GM19025 (cell line): ENCODE measurements around the gene PLD3.

Experiments used
- ATAC-seq: cut with Tn5 transposase; IDR thresholded peaks from one replicate; pipeline ENCODE4 v1.9.1; 2021; ENCODE audit warnings: mild to moderate bottlenecking, low read depth, moderate library complexity; ENCODE audit not compliant: unreplicated experiment

Gene PLD3

DNA sequence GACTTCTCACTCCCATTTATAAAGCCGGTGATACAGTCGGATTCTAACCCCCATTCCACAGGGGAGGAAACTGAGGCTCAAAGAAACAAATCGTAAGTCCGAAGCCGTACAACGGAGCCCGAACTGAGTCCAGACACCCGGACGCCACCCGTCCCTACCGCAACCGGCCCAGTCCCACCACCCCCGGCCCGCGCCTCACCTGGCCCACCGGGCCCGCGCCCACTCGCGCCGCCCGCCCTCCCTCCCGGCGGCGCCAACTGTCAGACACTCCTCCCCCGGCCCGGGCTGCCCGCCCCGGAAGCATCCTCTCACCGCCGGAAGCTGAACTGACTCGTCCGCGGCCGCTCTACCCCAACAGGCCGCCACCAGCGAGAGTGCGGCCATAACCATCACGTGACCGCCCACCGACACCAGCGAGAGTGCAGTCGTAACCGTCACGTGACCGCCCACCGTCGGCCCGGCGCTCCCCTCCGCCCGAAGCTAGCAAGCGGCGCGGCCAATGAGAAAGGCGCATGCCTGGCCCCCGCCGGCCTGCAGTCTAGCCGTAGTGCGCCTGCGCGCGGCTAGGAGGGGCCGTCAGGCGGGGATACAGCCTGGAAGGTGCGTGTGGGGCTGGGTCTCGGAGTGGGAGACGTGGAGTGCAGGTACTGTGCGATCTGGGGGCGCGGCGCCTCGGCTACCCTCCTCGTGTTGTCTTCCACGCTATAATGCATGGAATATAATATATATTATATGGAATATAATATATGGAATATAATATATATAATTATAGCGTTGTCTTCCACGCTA, at the start of gene PLD3, which contains the start of gene C19orf47:
TSS of gene PLD3 (plus strand) at position 571 of the 789 bp plus-strand sequence. CDS start 17,789 bp downstream, outside the sequence.
TSS of gene C19orf47 (minus strand) at position 273 of the 789 bp plus-strand sequence. CDS start 6,540 bp downstream, outside the sequence.
- ATAC-seq = peak; percentile 96

DNA sequence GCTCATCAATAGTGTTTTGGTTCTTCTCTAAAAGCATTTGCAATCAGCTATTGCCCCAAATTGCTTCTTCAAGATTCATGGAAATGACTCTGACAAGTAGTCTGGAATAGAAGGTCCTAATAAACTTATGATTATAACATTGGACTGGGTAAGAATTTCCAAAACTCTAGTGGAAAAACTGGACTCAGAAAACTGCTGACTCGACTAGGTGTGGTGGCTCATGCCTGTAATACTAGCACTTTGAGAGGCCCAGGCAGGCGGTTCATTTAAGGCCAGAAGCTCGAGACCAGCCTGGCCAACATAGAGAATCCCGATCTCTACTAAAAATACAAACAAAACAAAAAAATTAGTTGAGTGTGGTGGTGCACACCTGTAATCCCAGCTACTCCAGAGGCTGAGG, 47.8 kb upstream of the PLD3 start:
- ATAC-seq = no peak

- ATAC-seq = no peak
Observed at GRCh38 chr19:40302224-40303011, 46.1 kb upstream of the PLD3 start.

DNA sequence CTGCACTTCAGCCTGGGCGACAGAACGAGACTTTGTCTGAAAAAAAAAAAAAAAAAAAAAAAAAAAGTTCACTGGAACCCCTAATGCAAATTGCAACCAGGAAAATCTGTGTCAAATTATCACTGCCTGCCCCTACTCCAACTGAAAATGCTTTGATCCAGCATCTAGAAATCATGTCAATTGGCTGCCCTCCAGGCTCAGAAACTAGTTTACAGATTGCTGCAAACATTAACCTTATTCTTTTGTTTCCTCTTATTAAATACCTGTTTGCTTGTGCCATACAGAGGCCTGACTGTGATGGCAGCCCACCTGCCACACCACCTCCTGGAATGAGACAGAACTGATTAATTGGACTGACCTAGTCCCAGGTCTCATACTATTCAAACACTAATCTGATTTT, 44.7 kb upstream of the PLD3 start:
- ATAC-seq = no peak

- no peak for ATAC-seq
Observed at GRCh38 chr19:40304306-40304705, 44.2 kb upstream of the PLD3 start.

DNA sequence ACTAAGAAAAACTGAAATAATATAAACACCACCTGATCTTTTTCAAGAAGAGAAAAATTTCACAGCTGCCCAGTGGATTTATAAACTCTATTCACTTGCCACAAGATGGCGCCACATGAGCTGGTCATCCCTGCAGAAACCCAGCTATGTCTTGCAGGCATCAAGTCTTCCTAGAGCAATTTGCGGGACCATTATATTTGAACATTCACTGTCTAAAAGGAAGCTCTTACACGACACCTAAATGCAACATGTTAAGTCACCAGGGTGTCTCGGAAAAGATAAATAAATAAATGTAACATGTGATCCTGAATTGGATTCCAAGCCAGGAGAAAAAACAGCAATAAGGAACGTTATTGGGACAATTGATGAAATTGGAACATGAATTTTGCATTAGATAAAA, 43.1 kb upstream of the PLD3 start:
- no peak for ATAC-seq

DNA sequence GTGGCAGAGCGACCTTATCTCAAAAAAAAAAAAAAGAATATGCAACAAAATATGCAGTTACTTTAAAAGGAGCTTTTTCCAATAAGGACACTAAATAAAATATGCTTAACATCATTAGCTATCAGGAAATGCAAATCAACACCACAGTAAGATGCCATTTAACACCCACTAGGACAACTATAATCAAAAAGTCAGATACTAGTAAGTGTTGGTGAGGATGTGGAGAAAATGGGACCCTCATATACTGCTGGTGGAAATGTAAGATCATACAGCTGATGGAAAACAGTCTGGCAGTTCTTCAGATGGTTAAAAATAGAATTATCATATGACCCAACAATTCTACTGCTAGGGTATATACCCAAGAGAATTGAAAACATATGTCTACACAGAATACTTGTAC, 38.8 kb upstream of the PLD3 start:
- no peak for ATAC-seq

DNA sequence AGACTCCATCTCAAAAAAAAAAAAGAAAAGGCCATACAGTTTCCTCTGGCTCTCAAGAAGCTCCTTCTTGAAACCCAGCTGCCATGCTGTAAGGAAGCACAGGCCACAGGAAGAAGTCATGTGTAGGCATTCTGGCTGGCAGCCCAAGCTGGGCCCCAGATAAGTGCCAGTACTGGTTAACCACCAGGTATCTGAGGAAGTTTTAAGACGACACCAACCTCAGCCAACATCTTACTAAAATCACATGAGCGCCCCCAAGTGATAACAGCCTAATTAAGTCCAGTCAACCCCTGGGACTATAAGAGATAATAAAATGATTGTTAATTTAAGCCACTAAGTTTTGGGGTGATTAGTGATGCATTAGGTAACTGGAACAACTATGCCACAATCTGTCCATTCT, 36.0 kb upstream of the PLD3 start:
- ATAC-seq = no peak

DNA sequence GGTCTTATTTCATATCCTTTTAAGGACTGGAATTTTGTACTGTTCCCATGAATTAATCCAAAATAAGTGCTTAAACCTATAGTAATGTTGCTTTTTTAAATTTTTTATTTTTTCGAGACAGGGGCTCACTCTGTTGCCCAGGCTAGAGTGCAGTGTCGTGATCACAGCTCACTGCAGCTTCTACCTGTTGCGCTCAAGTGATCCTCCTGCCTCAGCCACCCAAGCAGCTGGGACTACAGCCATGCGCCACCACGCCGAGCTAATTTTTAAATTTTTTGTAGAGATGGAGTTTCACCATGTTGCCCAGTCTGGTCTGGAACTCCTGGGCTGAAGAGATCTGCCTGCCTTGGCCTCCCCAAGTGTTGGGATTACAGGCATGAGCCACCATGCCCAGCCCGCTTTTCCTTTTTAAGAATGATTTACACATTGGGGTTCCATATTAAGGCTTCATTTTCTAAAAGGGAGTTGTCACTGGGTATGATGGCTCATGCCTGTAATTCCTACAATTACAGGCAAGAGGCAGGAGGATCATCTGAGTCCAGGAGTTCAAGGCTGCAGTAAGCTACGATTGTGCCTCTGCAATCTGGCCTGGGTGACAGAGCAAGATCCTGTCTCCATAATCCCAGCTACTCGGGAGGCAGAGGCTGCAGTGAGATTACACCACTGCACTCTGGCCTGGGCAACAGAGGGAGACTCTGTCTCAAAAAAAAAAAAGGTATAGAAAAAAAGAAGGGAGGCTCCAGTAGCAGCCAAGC, 35.1 kb upstream of the PLD3 start:
- ATAC-seq = no peak

DNA sequence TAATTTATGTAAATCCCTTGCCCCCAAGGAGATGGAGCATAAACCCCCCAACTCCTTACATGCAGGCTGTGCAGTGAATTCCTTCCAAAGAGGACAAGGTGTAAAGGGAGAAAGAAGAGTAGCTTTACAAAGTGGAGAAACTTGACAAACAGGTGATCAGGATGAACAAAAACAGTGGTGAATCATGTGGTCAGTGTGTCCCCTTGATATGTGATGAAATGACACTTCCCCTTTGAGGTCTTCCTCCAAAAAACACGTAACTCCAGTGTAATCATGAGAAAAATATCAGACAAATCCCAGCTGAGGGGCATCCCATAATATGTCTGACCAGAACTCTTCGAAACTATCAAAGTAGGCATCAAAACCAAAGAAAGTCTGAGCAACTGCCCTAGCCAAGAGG, 33.8 kb upstream of the PLD3 start:
- ATAC-seq = no peak

- no peak for ATAC-seq
Observed at GRCh38 chr19:40315812-40316470, 32.6 kb upstream of the PLD3 start.

DNA sequence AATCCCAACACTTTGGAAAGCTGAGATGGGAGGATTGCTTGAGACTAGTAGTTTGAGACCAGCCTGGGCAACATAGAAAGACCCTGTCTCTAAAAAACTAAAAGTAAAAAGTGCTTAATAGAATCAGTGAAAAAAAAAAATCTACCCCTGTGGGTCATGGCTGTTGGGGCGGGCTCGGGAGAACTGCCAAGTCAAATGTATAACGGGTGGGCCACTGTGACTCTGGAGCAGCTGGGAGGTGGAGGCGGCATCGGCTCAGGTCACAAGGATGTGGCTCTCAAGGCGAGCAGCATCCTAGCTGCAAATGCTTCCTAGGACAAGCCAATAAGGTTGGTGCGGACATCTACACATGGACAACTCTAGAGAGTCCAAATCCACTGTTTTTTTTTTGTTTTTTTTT, 31.2 kb upstream of the PLD3 start:
- ATAC-seq = no peak

DNA sequence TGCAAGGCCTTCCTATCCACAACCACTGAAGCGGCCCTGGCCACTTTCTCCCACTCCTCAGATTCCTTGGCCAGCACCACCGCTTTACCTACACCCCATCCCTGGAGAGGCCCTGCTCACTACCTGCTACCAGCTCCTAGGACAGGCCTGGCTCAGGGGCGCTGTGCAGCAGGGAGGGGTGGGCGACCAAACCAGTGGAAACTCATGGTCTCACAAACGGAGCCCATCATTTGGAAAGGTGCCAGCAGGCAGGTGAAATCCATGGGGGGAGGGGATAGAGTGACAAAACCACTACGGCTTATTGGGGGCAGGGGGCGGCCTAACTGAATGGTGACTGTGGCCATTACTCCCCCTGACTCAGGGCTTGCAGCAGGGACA, 27.9 kb upstream of the PLD3 start:
- no peak for ATAC-seq

- no peak for ATAC-seq
Observed at GRCh38 chr19:40321076-40321475, 27.4 kb upstream of the PLD3 start.

DNA sequence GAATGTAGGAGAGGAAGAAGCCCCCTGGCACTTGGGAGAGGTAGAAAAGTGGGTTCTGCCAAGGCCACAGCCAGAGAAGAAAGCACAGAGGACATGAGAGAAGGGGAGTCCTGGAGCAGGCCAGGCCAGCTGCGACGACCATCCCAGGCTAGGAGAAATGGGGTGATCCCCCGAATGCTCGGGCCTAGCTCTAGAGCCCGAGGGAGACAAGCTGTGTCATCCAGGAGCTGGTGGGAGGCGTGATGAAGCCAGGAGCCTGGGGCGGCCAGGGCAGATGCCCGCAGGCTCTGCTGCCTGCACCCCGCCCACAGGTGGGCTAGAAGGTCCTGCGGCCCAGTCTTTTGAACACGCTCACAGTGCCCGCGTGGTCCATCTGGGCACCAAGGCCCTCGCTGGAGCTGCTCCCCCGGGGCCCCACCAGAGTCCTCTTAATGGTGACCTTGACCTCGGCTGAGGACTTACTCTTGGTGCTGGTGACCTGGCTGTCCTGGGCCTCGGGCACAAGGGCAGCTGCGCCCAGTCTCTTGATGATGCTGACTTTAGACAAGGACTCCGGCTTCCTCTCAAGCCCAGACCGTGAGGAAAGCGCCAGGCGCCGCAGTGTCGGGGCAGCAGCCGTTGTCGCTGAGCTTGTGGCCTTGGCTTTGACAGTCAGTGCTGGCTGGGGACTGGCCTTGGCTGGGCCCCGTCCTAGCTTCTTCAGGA, 26.8 kb upstream of the PLD3 start:
- ATAC-seq = no peak

GRCh38 chr19:40322271-40322610, 26.3 kb upstream of the PLD3 start:
- no peak for ATAC-seq

GRCh38 chr19:40322951-40323615, 25.4 kb upstream of the PLD3 start:
- no peak for ATAC-seq

- no peak for ATAC-seq
Observed at GRCh38 chr19:40323705-40324104, 24.8 kb upstream of the PLD3 start.

GRCh38 chr19:40326201-40326600, 22.3 kb upstream of the PLD3 start:
- no peak for ATAC-seq

- ATAC-seq = no peak
Observed at GRCh38 chr19:40331052-40331451, 17.4 kb upstream of the PLD3 start.
